ENCODE measurements around the gene SLC7A4.

SLC7A4 gene

DNA sequence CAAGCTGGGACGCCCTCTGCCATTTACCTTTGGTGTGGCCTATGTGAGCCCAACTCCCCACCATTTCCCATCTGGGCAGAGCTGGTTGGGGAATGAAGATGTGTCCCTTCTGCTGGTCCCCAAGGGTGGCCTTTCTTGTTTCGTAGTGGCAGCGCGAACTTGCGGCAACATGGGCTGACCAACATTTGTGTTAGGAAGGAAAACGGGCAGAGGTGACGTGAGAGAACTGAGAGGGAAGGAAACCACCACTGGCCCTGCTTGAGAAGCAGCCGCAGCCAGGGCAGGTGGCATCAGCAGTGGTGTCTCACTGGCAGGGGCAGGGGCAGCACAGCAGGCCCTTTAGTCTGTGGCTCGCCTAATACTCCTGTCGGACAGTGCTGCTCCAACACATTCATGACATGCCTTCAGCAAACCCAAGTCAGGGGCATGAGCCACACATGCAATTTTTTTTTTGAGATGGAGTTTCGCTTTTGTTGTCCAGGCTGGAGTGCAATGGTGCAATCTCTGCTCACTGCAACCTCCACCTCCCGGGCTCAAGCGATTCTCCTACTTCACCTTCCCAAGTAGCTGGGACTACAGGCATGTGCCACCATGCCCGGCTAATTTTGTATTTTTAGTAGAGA lies 43.3 kb upstream of the SLC7A4 start:
- no peak overlapping the region for H3K4me2 ChIP-seq (ENCODE audit: low read depth, low read length)
- no peak overlapping the region for H2AFZ ChIP-seq (ENCODE audit: low read length)
- H4K20me1 ChIP-seq (ENCODE audit: insufficient read depth, low read length): no peaks in the 10 kb centered on the region
- H3F3A ChIP-seq (ENCODE audit: insufficient read depth, low read length): no peaks in the 10 kb centered on the region
- no peaks in the 10 kb centered on the region for H3K79me2 ChIP-seq (ENCODE audit: low read length)
- no peaks in the 10 kb centered on the region for H3K4me1 ChIP-seq (ENCODE audit: low read length)
- no peak overlapping the region for H3K4me3 ChIP-seq (ENCODE audit: low read length)
- TF ChIP-seq EZH2 (optimal IDR thresholded peaks at IDR 0.05; ENCODE audit: low read depth, low read length): no peak
- TF ChIP-seq, protein P1, sequence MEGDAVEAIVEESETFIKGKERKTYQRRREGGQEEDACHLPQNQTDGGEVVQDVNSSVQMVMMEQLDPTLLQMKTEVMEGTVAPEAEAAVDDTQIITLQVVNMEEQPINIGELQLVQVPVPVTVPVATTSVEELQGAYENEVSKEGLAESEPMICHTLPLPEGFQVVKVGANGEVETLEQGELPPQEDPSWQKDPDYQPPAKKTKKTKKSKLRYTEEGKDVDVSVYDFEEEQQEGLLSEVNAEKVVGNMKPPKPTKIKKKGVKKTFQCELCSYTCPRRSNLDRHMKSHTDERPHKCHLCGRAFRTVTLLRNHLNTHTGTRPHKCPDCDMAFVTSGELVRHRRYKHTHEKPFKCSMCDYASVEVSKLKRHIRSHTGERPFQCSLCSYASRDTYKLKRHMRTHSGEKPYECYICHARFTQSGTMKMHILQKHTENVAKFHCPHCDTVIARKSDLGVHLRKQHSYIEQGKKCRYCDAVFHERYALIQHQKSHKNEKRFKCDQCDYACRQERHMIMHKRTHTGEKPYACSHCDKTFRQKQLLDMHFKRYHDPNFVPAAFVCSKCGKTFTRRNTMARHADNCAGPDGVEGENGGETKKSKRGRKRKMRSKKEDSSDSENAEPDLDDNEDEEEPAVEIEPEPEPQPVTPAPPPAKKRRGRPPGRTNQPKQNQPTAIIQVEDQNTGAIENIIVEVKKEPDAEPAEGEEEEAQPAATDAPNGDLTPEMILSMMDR (IDR thresholded peaks at IDR 0.05; ENCODE audit: low read length): no peak
- no peak for TF ChIP-seq EZH2phosphoT487 (IDR thresholded peaks at IDR 0.05; ENCODE audit: low read length)
- no peaks in the 10 kb centered on the region for H3K9me2 ChIP-seq (replicated peaks; ENCODE audit: insufficient read depth, low read length)
- DNase-seq: no peak
- no peak overlapping the region for H3K27ac ChIP-seq (ENCODE audit: low read length)
- H3K27me3 ChIP-seq (replicated peaks; ENCODE audit: insufficient read depth, low read length): peaks cover 27% of the 10 kb centered on the region
- H3K9me3 ChIP-seq (replicated peaks; ENCODE audit: insufficient read depth, low read length): no peaks in the 10 kb centered on the region
- H3K36me3 ChIP-seq (replicated peaks; ENCODE audit: insufficient read depth, low read length): no peaks in the 10 kb centered on the region
- no peak overlapping the region for H3K9ac ChIP-seq (ENCODE audit: low read length)

DNA sequence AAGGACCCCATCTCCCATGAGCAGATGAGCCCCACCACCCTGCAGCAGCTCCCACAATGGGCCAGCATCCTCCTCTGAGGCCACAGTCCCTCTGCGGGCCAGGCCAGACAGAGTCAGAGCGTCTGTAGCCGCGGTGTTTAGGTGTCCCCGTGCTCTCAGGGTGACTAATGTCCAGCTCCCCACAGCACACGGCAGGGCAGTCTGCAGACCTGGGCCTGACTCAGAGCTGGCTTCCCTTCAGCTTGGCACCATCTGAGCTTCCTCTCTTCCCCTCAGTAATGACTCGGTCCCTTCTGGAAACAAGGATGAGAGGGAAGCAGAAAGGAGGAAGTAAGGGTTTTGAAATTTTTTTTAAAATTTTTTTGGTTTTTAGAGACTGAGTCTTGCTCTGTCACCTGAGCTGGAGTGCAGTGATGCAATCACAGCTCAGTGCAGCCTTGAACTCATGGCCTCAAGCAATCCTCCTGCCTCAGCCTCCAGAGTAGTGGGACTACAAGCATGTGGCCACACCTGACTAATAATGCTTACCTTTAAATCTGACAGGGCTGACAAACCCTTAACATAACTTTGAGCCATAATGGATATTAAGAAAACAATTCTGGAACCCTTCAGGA lies 41.8 kb upstream of the SLC7A4 start:
- TF ChIP-seq EZH2phosphoT487 (IDR thresholded peaks at IDR 0.05; ENCODE audit: low read length) (no peak), EZH2 (optimal IDR thresholded peaks at IDR 0.05; ENCODE audit: low read depth, low read length) (no peak)
- TF ChIP-seq, protein P1 (IDR thresholded peaks at IDR 0.05; ENCODE audit: low read length): no peak

DNA sequence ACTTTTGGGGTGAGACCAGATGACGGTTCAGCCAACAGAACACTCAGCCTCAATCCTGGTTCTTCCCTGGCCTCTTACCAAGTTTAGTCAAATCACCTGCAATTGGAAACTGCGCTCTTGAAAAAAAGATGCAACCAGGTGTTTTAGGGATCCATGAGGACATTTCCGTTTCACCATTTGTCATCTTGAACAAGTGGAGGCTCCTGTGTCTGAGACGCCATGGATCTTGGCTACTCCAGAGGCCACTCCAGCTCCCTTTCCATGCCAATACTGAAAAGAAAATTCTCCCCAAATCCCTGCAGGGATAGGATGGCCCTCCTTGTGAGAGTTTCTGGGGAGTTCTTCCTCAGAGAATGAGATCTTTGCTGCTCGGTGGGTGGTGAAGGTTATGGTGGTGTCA lies 41.1 kb upstream of the SLC7A4 start:
- H3K4me3 ChIP-seq (ENCODE audit: low read length): no peak overlapping the region
- H3K27me3 ChIP-seq (replicated peaks; ENCODE audit: insufficient read depth, low read length): peaks cover 28% of the 10 kb centered on the region; the same call in 1 of the 2 replicates
- no peaks in the 10 kb centered on the region for H3K9me2 ChIP-seq (replicated peaks; ENCODE audit: insufficient read depth, low read length)
- H3K36me3 ChIP-seq (replicated peaks; ENCODE audit: insufficient read depth, low read length): no peaks in the 10 kb centered on the region
- no peaks in the 10 kb centered on the region for H3K4me1 ChIP-seq (ENCODE audit: low read length)
- no peak overlapping the region for H3K4me2 ChIP-seq (ENCODE audit: low read depth, low read length)
- H3K9me3 ChIP-seq (replicated peaks; ENCODE audit: insufficient read depth, low read length): no peaks in the 10 kb centered on the region
- no peak for TF ChIP-seq EZH2 (optimal IDR thresholded peaks at IDR 0.05; ENCODE audit: low read depth, low read length)
- TF ChIP-seq, protein P1 (IDR thresholded peaks at IDR 0.05; ENCODE audit: low read length): no peak
- no peak for TF ChIP-seq EZH2phosphoT487 (IDR thresholded peaks at IDR 0.05; ENCODE audit: low read length)
- DNase-seq: no peak
- no peaks in the 10 kb centered on the region for H3F3A ChIP-seq (ENCODE audit: insufficient read depth, low read length)
- no peaks in the 10 kb centered on the region for H4K20me1 ChIP-seq (ENCODE audit: insufficient read depth, low read length)
- no peak overlapping the region for H3K27ac ChIP-seq (ENCODE audit: low read length)
- H3K9ac ChIP-seq (ENCODE audit: low read length): no peak overlapping the region
- no peaks in the 10 kb centered on the region for H3K79me2 ChIP-seq (ENCODE audit: low read length)
- no peak overlapping the region for H2AFZ ChIP-seq (ENCODE audit: low read length)

More for the DNA sequence above, 41.8 kb upstream of the SLC7A4 start:
- no peak for DNase-seq
- no peaks in the 10 kb centered on the region for H3F3A ChIP-seq (ENCODE audit: insufficient read depth, low read length)
- H3K9me2 ChIP-seq (replicated peaks; ENCODE audit: insufficient read depth, low read length): no peaks in the 10 kb centered on the region
- H3K4me1 ChIP-seq (ENCODE audit: low read length): no peaks in the 10 kb centered on the region
- no peaks in the 10 kb centered on the region for H4K20me1 ChIP-seq (ENCODE audit: insufficient read depth, low read length)
- H3K9me3 ChIP-seq (replicated peaks; ENCODE audit: insufficient read depth, low read length): no peaks in the 10 kb centered on the region
- H3K79me2 ChIP-seq (ENCODE audit: low read length): no peaks in the 10 kb centered on the region
- H3K9ac ChIP-seq (ENCODE audit: low read length): no peak overlapping the region
- no peak overlapping the region for H3K27ac ChIP-seq (ENCODE audit: low read length)
- H2AFZ ChIP-seq (ENCODE audit: low read length): no peak overlapping the region
- H3K27me3 ChIP-seq (replicated peaks; ENCODE audit: insufficient read depth, low read length): peaks cover 35% of the 10 kb centered on the region
- no peaks in the 10 kb centered on the region for H3K36me3 ChIP-seq (replicated peaks; ENCODE audit: insufficient read depth, low read length)
- H3K4me2 ChIP-seq (ENCODE audit: low read depth, low read length): no peak overlapping the region
- H3K4me3 ChIP-seq (ENCODE audit: low read length): no peak overlapping the region

Data from MM.1S (cell line).